K562 (cell line): ENCODE results near the gene FAM167B. TPM values are rescaled to one million over a fixed set of nuclear protein-coding genes. Genes with fewer than 3 reads are reported as not detected.

ENCODE experiments used
- CBX3 ChIP-seq, 2 experiments: IDR thresholded peaks; 1 replicate in 1 of 2; 2 replicates in 1 of 2; pipeline ENCODE4 v1.6.1; 2012; ENCODE audit warnings: inconsistent platforms in 2 of 2, low read length in 2 of 2, borderline replicate concordance in 1 of 2, control low read depth in 1 of 2
- ERF ChIP-seq: fragments of 450-650 bp; formaldehyde crosslinking; IDR thresholded peaks from 2 replicates; pipeline ENCODE4 v1.4.0; 2020; ENCODE audit warnings: mild to moderate bottlenecking, mixed read lengths
- KLF13 ChIP-seq: fragments of 450-650 bp; IDR thresholded peaks from 2 replicates; pipeline ENCODE4 v1.6.1; 2016; ENCODE audit warnings: missing genetic modification characterization, low read depth, mild to moderate bottlenecking, missing compliant biosample characterization, moderate library complexity, borderline replicate concordance
- L3MBTL2 ChIP-seq: fragments of 450-650 bp; IDR thresholded peaks from 2 replicates; pipeline ENCODE4 v1.6.1; 2016; ENCODE audit warnings: mild to moderate bottlenecking, moderate library complexity
- MCM7 ChIP-seq, 2 experiments: fragments of 450-650 bp; IDR thresholded peaks; 2 replicates each; pipeline ENCODE4 v1.6.1; 2016 to 2018
- MTF1 ChIP-seq: fragments of 250-450 bp; sonication (Bioruptor Pico); IDR thresholded peaks from 2 replicates; pipeline ENCODE4 v1.9.0; 2021; ENCODE audit warnings: moderate library complexity, mild to moderate bottlenecking, inconsistent platforms, borderline replicate concordance
- NONO ChIP-seq, 2 experiments: fragments of 200-400 bp in 1 of 2; fragments of 450-650 bp in 1 of 2; formaldehyde crosslinking in 1 of 2; IDR thresholded peaks; 2 replicates each; pipeline ENCODE4 v1.6.1; 2017; ENCODE audit warnings: low read depth in 2 of 2, mild to moderate bottlenecking in 2 of 2, moderate library complexity in 2 of 2, low read length in 1 of 2
- PHB ChIP-seq: fragments of 250-450 bp; sonication (Bioruptor Pico); IDR thresholded peaks from 2 replicates; pipeline ENCODE4 v1.5.0; 2021
- PHF20 ChIP-seq: fragments of 450-650 bp; IDR thresholded peaks from 2 replicates; pipeline ENCODE4 v1.6.1; 2018; ENCODE audit not compliant: partially characterized antibody
- POLR2A ChIP-seq: fragments of 450-650 bp; conservative IDR thresholded peaks from 2 replicates; pipeline ENCODE4 v1.6.1; 2016
- PTRF ChIP-seq: fragments of 450-650 bp; IDR thresholded peaks from 2 replicates; pipeline ENCODE4 v1.6.1; 2016; ENCODE audit warnings: mild to moderate bottlenecking, missing genetic modification characterization, missing compliant biosample characterization
- RBBP5 ChIP-seq: fragments of 200-600 bp; sonication (generic); IDR thresholded peaks from 2 replicates; pipeline ENCODE4 v1.6.1; 2012; ENCODE audit warnings: borderline replicate concordance, mild to moderate bottlenecking, low read length, control low read depth, inconsistent platforms; ENCODE audit not compliant: insufficient read depth, poor library complexity, severe bottlenecking
- SMAD2 ChIP-seq: fragments of 150-350 bp; IDR thresholded peaks from 2 replicates; pipeline ENCODE4 v1.6.1; 2014; ENCODE audit warnings: low read depth, mild to moderate bottlenecking, low read length
- SMARCA4 ChIP-seq: fragments of 450-650 bp; IDR thresholded peaks from 2 replicates; pipeline ENCODE4 v1.6.1; 2016
- SP2 ChIP-seq: IDR thresholded peaks from 2 replicates; pipeline ENCODE4 v1.6.1; 2011; ENCODE audit warnings: mild to moderate bottlenecking, low read depth, low read length, moderate library complexity; ENCODE audit not compliant: poor library complexity, severe bottlenecking; ENCODE audit errors: extremely low read depth
- TAF15 ChIP-seq: fragments of 200-400 bp; formaldehyde crosslinking; IDR thresholded peaks from 2 replicates; pipeline ENCODE4 v1.6.1; 2017; ENCODE audit warnings: mild to moderate bottlenecking, low read depth, low read length, moderate library complexity
- ZNF444 ChIP-seq: fragments of 250-450 bp; sonication (Bioruptor Pico); IDR thresholded peaks from 2 replicates; pipeline ENCODE4 v1.4.0; 2020; ENCODE audit warnings: mild to moderate bottlenecking, moderate library complexity
- ZNF583 ChIP-seq: fragments of 250-450 bp; sonication (Bioruptor Pico); IDR thresholded peaks from 2 replicates; pipeline ENCODE4 v1.4.0; 2020
- polyA plus RNA-seq, 8 experiments: library from polyadenylated mRNA; depleted of rRNA in 4 of 8; stranded (reverse) in 5 of 8; unstranded in 3 of 8; fragments of >200 nt; fragmentation: Nextera tagmentation in 2 of 8; fragmentation: Illumina TruSeq in 1 of 8; extraction: Ambion mirVana in 2 of 8; extraction: Trizol in 1 of 8; gene quantifications; 2 replicates each; pipeline versions ENCODE4 v1.2.1 to v1.2.3, GENCODE V29; 2011 to 2014; ENCODE audit warnings: inconsistent platforms in 1 of 8, missing spikeins in 1 of 8
- total RNA-seq, 7 experiments: library from RNA; depleted of rRNA in 6 of 7; stranded (reverse); fragments of >200 nt in 6 of 7; fragmentation: Illumina TruSeq in 2 of 7; extraction: Trizol in 2 of 7; gene quantifications; 2 replicates each; pipeline versions ENCODE4 v1.2.1 to v1.2.3, GENCODE V29; 2011 to 2021; ENCODE audit warnings: low replicate concordance in 1 of 7
- TF ChIP-seq, protein P1 (sequence below): fragments of 250-450 bp; sonication (Bioruptor Pico); IDR thresholded peaks from 2 replicates; pipeline ENCODE4 v1.8.0; 2022; ENCODE audit warnings: inconsistent platforms
- TF ChIP-seq, protein P2 (sequence below): sonication (generic); formaldehyde crosslinking; IDR thresholded peaks from 2 replicates; pipeline ENCODE4 v1.8.0; 2022; ENCODE audit warnings: missing genetic modification reagents, mild to moderate bottlenecking, moderate library complexity, borderline replicate concordance
- TF ChIP-seq, protein P3 (sequence below): sonication (generic); formaldehyde crosslinking; IDR thresholded peaks from 2 replicates; pipeline ENCODE4 v1.8.0; 2022; ENCODE audit warnings: mild to moderate bottlenecking, low read depth, missing genetic modification reagents
- TF ChIP-seq, protein P4 (sequence below): fragments of 250-450 bp; sonication (Bioruptor Pico); IDR thresholded peaks from 2 replicates; pipeline ENCODE4 v1.4.0; 2020; ENCODE audit warnings: mild to moderate bottlenecking
- TF ChIP-seq, protein P5 (sequence below): fragments of 450-650 bp; formaldehyde crosslinking; IDR thresholded peaks from 2 replicates; pipeline ENCODE4 v1.4.0; 2022; ENCODE audit warnings: missing genetic modification characterization

FAM167B gene
- total and polyA plus RNA-seq, 9 of the 15 experiments (the other 6 are each of a cell fraction or from before 2014, with no cell fraction given), result not detected

DNA sequence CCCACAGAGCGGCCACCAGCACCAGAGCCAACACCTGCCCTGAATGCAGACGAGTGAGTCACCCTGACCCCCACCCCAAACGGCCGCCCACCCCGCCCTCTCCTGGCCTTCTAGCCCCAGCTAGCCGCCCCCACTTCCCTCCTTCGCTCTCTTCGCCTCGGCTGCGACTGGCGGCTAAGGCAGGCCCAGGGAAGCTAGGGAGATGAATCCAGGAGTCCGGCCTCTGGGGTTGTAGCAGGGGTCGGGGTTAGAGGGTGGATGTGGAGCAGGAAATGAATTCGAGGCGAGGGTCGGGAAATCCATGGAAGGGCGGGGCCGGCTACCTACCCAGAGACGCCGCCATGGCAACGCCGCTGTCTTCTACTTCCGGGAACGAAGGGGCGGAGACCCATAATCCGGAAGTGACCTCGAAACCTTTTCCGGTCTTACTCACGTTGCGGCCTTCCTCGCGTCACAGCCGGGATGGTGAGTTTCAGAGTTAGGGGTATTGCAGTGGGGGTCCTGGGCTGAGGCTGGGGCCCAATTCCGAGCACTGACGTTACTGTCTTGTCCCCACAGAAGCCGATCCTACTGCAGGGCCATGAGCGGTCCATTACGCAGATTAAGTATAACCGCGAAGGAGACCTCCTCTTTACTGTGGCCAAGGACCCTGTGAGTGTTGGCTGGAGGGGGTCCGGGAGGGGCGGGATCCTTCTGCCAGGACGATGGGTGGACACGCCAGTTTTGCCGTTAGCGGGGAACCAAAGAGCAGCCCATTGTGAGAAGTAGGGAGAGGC is 24.9 kb upstream of the FAM167B start, which contains the start of the genes EIF3I and TMEM234 (continued):
- TF ChIP-seq, protein P1, sequence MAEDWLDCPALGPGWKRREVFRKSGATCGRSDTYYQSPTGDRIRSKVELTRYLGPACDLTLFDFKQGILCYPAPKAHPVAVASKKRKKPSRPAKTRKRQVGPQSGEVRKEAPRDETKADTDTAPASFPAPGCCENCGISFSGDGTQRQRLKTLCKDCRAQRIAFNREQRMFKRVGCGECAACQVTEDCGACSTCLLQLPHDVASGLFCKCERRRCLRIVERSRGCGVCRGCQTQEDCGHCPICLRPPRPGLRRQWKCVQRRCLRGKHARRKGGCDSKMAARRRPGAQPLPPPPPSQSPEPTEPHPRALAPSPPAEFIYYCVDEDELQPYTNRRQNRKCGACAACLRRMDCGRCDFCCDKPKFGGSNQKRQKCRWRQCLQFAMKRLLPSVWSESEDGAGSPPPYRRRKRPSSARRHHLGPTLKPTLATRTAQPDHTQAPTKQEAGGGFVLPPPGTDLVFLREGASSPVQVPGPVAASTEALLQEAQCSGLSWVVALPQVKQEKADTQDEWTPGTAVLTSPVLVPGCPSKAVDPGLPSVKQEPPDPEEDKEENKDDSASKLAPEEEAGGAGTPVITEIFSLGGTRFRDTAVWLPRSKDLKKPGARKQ (CRISPR knock-in tag), result no peak
- TF ChIP-seq, protein P2, sequence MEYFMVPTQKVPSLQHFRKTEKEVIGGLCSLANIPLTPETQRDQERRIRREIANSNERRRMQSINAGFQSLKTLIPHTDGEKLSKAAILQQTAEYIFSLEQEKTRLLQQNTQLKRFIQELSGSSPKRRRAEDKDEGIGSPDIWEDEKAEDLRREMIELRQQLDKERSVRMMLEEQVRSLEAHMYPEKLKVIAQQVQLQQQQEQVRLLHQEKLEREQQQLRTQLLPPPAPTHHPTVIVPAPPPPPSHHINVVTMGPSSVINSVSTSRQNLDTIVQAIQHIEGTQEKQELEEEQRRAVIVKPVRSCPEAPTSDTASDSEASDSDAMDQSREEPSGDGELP (CRISPR knock-in tag), result peak; percentile 74
- TF ChIP-seq, protein P3, sequence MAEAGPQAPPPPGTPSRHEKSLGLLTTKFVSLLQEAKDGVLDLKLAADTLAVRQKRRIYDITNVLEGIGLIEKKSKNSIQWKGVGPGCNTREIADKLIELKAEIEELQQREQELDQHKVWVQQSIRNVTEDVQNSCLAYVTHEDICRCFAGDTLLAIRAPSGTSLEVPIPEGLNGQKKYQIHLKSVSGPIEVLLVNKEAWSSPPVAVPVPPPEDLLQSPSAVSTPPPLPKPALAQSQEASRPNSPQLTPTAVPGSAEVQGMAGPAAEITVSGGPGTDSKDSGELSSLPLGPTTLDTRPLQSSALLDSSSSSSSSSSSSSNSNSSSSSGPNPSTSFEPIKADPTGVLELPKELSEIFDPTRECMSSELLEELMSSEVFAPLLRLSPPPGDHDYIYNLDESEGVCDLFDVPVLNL (CRISPR knock-in tag), result no peak
- no peak for TF ChIP-seq TAF15
- no peak for TF ChIP-seq ZNF583 (CRISPR knock-in tag)
- no peak for TF ChIP-seq SMAD2
- peak; percentile 59; the same call in 1 of the 2 replicates for TF ChIP-seq L3MBTL2
- no peak for TF ChIP-seq NONO (IDR thresholded peaks at IDR 0.05; ENCODE audit: low read depth in 2 of 2, low read length in 1 of 2)
- TF ChIP-seq, protein P4, sequence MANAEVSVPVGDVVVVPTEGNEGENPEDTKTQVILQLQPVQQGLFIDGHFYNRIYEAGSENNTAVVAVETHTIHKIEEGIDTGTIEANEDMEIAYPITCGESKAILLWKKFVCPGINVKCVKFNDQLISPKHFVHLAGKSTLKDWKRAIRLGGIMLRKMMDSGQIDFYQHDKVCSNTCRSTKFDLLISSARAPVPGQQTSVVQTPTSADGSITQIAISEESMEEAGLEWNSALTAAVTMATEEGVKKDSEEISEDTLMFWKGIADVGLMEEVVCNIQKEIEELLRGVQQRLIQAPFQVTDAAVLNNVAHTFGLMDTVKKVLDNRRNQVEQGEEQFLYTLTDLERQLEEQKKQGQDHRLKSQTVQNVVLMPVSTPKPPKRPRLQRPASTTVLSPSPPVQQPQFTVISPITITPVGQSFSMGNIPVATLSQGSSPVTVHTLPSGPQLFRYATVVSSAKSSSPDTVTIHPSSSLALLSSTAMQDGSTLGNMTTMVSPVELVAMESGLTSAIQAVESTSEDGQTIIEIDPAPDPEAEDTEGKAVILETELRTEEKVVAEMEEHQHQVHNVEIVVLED (CRISPR knock-in tag), result no peak
- TF ChIP-seq ERF (CRISPR knock-in tag), result 0 out of 2 replicates have a peak, but pooled peaks have one; percentile 15
- peak; percentile 97 for TF ChIP-seq POLR2A
- peak; percentile 95 for TF ChIP-seq PHF20
- peak; percentile 70 for TF ChIP-seq RBBP5
- TF ChIP-seq, protein P5, sequence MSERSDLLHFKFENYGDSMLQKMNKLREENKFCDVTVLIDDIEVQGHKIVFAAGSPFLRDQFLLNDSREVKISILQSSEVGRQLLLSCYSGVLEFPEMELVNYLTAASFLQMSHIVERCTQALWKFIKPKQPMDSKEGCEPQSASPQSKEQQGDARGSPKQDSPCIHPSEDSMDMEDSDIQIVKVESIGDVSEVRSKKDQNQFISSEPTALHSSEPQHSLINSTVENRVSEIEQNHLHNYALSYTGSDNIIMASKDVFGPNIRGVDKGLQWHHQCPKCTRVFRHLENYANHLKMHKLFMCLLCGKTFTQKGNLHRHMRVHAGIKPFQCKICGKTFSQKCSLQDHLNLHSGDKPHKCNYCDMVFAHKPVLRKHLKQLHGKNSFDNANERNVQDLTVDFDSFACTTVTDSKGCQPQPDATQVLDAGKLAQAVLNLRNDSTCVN (CRISPR knock-in tag), result no peak
- TF ChIP-seq KLF13 (tag), result no peak
- no peak for TF ChIP-seq PTRF
- no peak for TF ChIP-seq SP2
- TF ChIP-seq SMARCA4, result no peak
- no peak for TF ChIP-seq MTF1
- no peak for TF ChIP-seq MCM7 (IDR thresholded peaks at IDR 0.05)
- TF ChIP-seq ZNF444, result no peak
- no peak for TF ChIP-seq PHB (CRISPR knock-in tag)
- TF ChIP-seq CBX3 (IDR thresholded peaks at IDR 0.05; ENCODE audit: borderline replicate concordance in 1 of 2, low read length in 2 of 2), result no peak
